ENCODE data around the gene ABLIM1. TPM values are rescaled to one million over a fixed set of nuclear protein-coding genes. Genes with fewer than 3 reads are reported as not detected.

Gene ABLIM1
- total and polyA plus RNA-seq, 10 of the 15 experiments (the other 5 are each of a cell fraction or from before 2014, with no cell fraction given): 14.2 to 50.5 (median 28.1) TPM

DNA sequence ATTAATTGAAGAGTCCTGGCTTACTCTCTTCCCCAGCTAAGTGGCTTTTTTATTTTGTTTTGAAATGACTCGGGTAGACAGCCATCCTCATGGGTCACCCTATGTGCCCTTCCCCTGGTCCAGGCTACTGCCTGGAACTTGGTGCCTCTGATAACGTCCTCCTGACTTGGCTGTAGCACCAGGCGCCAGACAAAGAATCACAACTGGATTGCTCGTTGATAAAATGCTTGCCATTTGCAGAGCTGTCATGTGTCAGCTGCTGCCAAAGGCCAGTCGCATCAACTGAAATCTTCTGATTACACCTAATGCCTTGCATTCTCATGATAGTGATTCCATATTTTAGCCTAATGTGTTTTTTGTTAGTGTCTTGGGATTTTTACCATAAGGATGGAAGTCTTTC is 27.4 kb upstream of the ABLIM1 start (continued):
- TF ChIP-seq, protein P1, sequence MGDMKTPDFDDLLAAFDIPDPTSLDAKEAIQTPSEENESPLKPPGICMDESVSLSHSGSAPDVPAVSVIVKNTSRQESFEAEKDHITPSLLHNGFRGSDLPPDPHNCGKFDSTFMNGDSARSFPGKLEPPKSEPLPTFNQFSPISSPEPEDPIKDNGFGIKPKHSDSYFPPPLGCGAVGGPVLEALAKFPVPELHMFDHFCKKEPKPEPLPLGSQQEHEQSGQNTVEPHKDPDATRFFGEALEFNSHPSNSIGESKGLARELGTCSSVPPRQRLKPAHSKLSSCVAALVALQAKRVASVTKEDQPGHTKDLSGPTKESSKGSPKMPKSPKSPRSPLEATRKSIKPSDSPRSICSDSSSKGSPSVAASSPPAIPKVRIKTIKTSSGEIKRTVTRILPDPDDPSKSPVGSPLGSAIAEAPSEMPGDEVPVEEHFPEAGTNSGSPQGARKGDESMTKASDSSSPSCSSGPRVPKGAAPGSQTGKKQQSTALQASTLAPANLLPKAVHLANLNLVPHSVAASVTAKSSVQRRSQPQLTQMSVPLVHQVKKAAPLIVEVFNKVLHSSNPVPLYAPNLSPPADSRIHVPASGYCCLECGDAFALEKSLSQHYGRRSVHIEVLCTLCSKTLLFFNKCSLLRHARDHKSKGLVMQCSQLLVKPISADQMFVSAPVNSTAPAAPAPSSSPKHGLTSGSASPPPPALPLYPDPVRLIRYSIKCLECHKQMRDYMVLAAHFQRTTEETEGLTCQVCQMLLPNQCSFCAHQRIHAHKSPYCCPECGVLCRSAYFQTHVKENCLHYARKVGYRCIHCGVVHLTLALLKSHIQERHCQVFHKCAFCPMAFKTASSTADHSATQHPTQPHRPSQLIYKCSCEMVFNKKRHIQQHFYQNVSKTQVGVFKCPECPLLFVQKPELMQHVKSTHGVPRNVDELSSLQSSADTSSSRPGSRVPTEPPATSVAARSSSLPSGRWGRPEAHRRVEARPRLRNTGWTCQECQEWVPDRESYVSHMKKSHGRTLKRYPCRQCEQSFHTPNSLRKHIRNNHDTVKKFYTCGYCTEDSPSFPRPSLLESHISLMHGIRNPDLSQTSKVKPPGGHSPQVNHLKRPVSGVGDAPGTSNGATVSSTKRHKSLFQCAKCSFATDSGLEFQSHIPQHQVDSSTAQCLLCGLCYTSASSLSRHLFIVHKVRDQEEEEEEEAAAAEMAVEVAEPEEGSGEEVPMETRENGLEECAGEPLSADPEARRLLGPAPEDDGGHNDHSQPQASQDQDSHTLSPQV (IDR thresholded peaks at IDR 0.05): no peak
- TF ChIP-seq BHLHE40 (IDR thresholded peaks at IDR 0.05; ENCODE audit: borderline replicate concordance in 1 of 2, low read depth in 2 of 2, low read length in 1 of 2) (no peak), ESRRA (IDR thresholded peaks at IDR 0.05; ENCODE audit: low read length) (no peak), NBN (IDR thresholded peaks at IDR 0.05) (no peak), FOS (IDR thresholded peaks at IDR 0.05; ENCODE audit: borderline replicate concordance, extremely low read depth, insufficient read length) (no peak), PAX5 (IDR thresholded peaks at IDR 0.05; ENCODE audit: borderline replicate concordance, low read depth, low read length) (no peak)

DNA sequence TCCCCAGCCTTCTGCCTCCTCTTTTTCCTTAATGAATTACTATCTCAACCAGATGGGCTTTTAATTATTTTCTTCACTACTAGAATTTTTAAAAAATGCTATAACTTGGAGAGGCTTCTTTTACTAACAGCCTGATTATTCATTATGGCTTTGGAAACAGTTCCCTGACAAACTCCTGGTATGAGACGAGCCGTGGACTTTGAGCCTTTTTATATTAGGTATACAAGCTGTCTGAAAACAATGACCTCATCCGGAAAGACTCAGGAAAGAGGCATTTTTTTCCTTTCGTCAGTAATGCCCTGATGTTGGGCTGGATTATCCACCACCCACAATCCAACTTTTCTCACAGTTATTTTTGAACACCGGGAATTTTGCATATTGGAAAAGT is 26.7 kb upstream of the ABLIM1 start:
- H3K27ac ChIP-seq (ENCODE audit: control insufficient read depth, insufficient read depth): no peak overlapping the region
- H4K20me1 ChIP-seq (ENCODE audit: control insufficient read depth, insufficient read depth): no peaks in the 10 kb centered on the region
- intact Hi-C loops (cut with micrococcal nuclease; ENCODE audit: unreplicated experiment) (no loop called here), in situ Hi-C loops (cut with MboI) (no loop called here)
- H3K4me2 ChIP-seq (ENCODE audit: control insufficient read depth, insufficient read depth): no peak overlapping the region
- H3K79me2 ChIP-seq (ENCODE audit: control insufficient read depth, insufficient read depth, low read length): no peaks in the 10 kb centered on the region
- DNase-seq (ENCODE audit: low read depth, low spot score) (no peak), ATAC-seq (no peak), FAIRE-seq (no peak)
- BruUV-seq (replicated peaks): no TSS peak
- ChIA-PET RAD21 (ENCODE audit: unreplicated experiment) (no interaction called here), CTCF (no interaction called here), POLR2A (no interaction called here), SMC1A (ENCODE audit: uncharacterized antibody, unreplicated experiment) (no interaction called here)
- no peaks in the 10 kb centered on the region for H3K4me1 ChIP-seq (ENCODE audit: control insufficient read depth, insufficient read depth, low read length)
- no peaks in the 10 kb centered on the region for H3K9me3 ChIP-seq (replicated peaks; ENCODE audit: control insufficient read depth, insufficient read depth, low read length)
- no peak overlapping the region for H3K4me3 ChIP-seq
- H2AFZ ChIP-seq (ENCODE audit: control insufficient read depth, low read depth, low read length): no peak overlapping the region
- no peak overlapping the region for H3K9ac ChIP-seq (ENCODE audit: control insufficient read depth, insufficient read depth, low read length)
- WGBS (ENCODE audit: insufficient coverage, insufficient replicate concordance, low lambda C conversion rate, missing lambda C conversion rate): 9% methylated on average over 5 of the region's 5 CpGs
- no peaks in the 10 kb centered on the region for H3K36me3 ChIP-seq (ENCODE audit: control insufficient read depth in 2 of 2, insufficient read depth in 2 of 2, low read length in 1 of 2)
- H3K27me3 ChIP-seq (replicated peaks in 1 of 2; ENCODE audit: control insufficient read depth in 2 of 2, insufficient read depth in 2 of 2, low read length in 1 of 2): no peaks in the 10 kb centered on the region; a peak in 1 of 4 replicates
- TF ChIP-seq FOS (IDR thresholded peaks at IDR 0.05; ENCODE audit: borderline replicate concordance, extremely low read depth, insufficient read length): no peak
- TF ChIP-seq, protein P2, sequence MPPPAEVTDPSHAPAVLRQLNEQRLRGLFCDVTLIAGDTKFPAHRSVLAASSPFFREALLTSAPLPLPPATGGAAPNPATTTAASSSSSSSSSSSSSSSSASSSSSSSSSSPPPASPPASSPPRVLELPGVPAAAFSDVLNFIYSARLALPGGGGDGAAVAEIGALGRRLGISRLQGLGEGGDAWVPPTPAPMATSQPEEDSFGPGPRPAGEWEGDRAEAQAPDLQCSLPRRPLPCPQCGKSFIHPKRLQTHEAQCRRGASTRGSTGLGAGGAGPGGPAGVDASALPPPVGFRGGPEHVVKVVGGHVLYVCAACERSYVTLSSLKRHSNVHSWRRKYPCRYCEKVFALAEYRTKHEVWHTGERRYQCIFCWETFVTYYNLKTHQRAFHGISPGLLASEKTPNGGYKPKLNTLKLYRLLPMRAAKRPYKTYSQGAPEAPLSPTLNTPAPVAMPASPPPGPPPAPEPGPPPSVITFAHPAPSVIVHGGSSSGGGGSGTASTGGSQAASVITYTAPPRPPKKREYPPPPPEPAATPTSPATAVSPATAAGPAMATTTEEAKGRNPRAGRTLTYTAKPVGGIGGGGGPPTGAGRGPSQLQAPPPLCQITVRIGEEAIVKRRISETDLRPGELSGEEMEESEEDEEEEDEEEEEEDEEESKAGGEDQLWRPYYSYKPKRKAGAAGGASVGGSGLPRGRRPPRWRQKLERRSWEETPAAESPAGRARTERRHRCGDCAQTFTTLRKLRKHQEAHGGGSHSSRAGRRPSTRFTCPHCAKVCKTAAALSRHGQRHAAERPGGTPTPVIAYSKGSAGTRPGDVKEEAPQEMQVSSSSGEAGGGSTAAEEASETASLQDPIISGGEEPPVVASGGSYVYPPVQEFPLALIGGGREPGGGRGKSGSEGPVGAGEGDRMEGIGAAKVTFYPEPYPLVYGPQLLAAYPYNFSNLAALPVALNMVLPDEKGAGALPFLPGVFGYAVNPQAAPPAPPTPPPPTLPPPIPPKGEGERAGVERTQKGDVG (CRISPR knock-in tag; IDR thresholded peaks at IDR 0.05): no peak
- no peak for TF ChIP-seq BRCA1 (IDR thresholded peaks at IDR 0.05; ENCODE audit: low read depth, low read length)
- no peak for TF ChIP-seq BMI1 (IDR thresholded peaks at IDR 0.05; ENCODE audit: borderline replicate concordance)
- TF ChIP-seq WRNIP1 (IDR thresholded peaks at IDR 0.05; ENCODE audit: borderline replicate concordance, low read depth, low read length): no peak
- TF ChIP-seq KLF5 (IDR thresholded peaks at IDR 0.05; ENCODE audit: partially characterized antibody): no peak
- TF ChIP-seq HDGF (IDR thresholded peaks at IDR 0.05): no peak
- TF ChIP-seq POU2F2 (IDR thresholded peaks at IDR 0.05; ENCODE audit: borderline replicate concordance, low read depth, low read length): no peak
- TF ChIP-seq, protein P3, sequence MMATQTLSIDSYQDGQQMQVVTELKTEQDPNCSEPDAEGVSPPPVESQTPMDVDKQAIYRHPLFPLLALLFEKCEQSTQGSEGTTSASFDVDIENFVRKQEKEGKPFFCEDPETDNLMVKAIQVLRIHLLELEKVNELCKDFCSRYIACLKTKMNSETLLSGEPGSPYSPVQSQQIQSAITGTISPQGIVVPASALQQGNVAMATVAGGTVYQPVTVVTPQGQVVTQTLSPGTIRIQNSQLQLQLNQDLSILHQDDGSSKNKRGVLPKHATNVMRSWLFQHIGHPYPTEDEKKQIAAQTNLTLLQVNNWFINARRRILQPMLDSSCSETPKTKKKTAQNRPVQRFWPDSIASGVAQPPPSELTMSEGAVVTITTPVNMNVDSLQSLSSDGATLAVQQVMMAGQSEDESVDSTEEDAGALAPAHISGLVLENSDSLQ (IDR thresholded peaks at IDR 0.05): no peak
- TF ChIP-seq SMAD5 (IDR thresholded peaks at IDR 0.05; ENCODE audit: low read depth): no peak
- TF ChIP-seq GABPA (IDR thresholded peaks at IDR 0.05; ENCODE audit: low read depth): no peak
- TF ChIP-seq CEBPB (IDR thresholded peaks at IDR 0.05; ENCODE audit: borderline replicate concordance in 1 of 2, low read depth in 2 of 2, low read length in 2 of 2): no peak
